Sigmoid colon (tissue), 7 donors: ENCODE results near the gene STX18. TPM values are rescaled to one million over a fixed set of nuclear protein-coding genes. Genes with fewer than 3 reads are reported as not detected.

ENCODE experiments used
- DNase-seq: peaks from one replicate; pipeline ENCODE4 v3.0.0-alpha.2; 2019
- H3K27ac ChIP-seq, 4 donors: fragments of 200-600 bp; sonication (generic); one replicate each; pipeline ENCODE4 v1.5.1; 2016 to 2019; ENCODE audit warnings: mild to moderate bottlenecking in 1 of 4
- H3K27me3 ChIP-seq, 3 donors: fragments of 200-600 bp; sonication (generic); one replicate each; pipeline ENCODE4 v1.5.1; 2019; ENCODE audit warnings: mild to moderate bottlenecking in 1 of 3
- H3K36me3 ChIP-seq, 4 donors: fragments of 200-600 bp; sonication (generic); one replicate each; pipeline ENCODE4 v1.5.1; 2016 to 2019
- H3K4me1 ChIP-seq, 4 donors: fragments of 200-600 bp; sonication (generic); one replicate each; pipeline ENCODE4 v1.5.1; 2017 to 2019
- H3K4me3 ChIP-seq, 4 donors: fragments of 200-600 bp; sonication (generic); one replicate each; pipeline ENCODE4 v1.5.1; 2017 to 2019; ENCODE audit warnings: mild to moderate bottlenecking in 2 of 4, moderate library complexity in 1 of 4
- H3K9me3 ChIP-seq, 4 donors: fragments of 200-600 bp in 3 of 4; sonication (generic) in 3 of 4; one replicate each; pipeline versions ENCODE4 v1.5.1 to v1.6.1; 2013 to 2019
- CTCF ChIP-seq, 4 experiments: fragments of 450-650 bp in 3 of 4; fragments of 200-600 bp in 1 of 4; IDR thresholded peaks; one replicate each; pipeline ENCODE4 v1.5.1; 2016 to 2019; ENCODE audit warnings: antibody characterized with exemption in 4 of 4, mild to moderate bottlenecking in 3 of 4, moderate library complexity in 2 of 4
- EP300 ChIP-seq, 4 donors: sonication (generic); formaldehyde crosslinking; IDR thresholded peaks; one replicate each; pipeline ENCODE4 v1.6.1; 2017; ENCODE audit warnings: antibody characterized with exemption in 4 of 4
- POLR2A ChIP-seq, 2 donors: fragments of 450-650 bp; IDR thresholded peaks; one replicate each; pipeline ENCODE4 v1.6.1; 2016; ENCODE audit warnings: antibody characterized with exemption in 2 of 2, mild to moderate bottlenecking in 2 of 2, moderate library complexity in 2 of 2
- POLR2AphosphoS5 ChIP-seq, 4 donors: sonication (generic); formaldehyde crosslinking; IDR thresholded peaks; one replicate each; pipeline ENCODE4 v1.6.1; 2017; ENCODE audit warnings: antibody characterized with exemption in 4 of 4
- WGBS, 2 donors: extraction: QIAGEN DNeasy Blood & Tissue Kit; methylation state at CpG; one replicate each; pipeline ENCODE4 v1.1.7; 2013; 5-methylcytosine and 5-hydroxymethylcytosine counted together
- intact Hi-C: fragments of 100-400 bp; cut with DNase I; formaldehyde crosslinking; loops from one replicate; pipeline ENCODE4 v1.15.1; 2023
- polyA plus RNA-seq, 3 donors: library from polyadenylated mRNA; stranded (reverse); fragments of 200-250 nt; gene quantifications; one replicate each; pipeline ENCODE4 v1.2.3, GENCODE V29; 2013
- total RNA-seq, 4 donors: library from RNA; depleted of rRNA; stranded (reverse); fragments of >200 nt; gene quantifications; one replicate each; pipeline ENCODE4 v1.1.0, GENCODE V29; 2016
- donor health status: healthy with polysubstance abuse.
- donor health status: Bipolar disorder and iron deficiency.
- donor health status: healthy.

STX18 gene
- total and polyA plus RNA-seq, 7 donors: 23.5 to 45.1 (median 26.3) TPM

GRCh38 chr4:4583606-4584005 is 41.8 kb upstream of the STX18 start:
- 94 to 97% methylated on average over 4 of the region's 4 CpGs for WGBS, 2 donors
- no peaks in the 10 kb centered on the region for H3K4me1 ChIP-seq
- H3K27me3 ChIP-seq: no peaks in the 10 kb centered on the region
- DNase-seq: no peak
- no peak overlapping the region for H3K4me3 ChIP-seq
- TF ChIP-seq EP300 (IDR thresholded peaks at IDR 0.05): no peak
- no peak for TF ChIP-seq POLR2AphosphoS5 (IDR thresholded peaks at IDR 0.05)
- TF ChIP-seq POLR2A (IDR thresholded peaks at IDR 0.05): no peak
- TF ChIP-seq CTCF (IDR thresholded peaks at IDR 0.05): no peak
- intact Hi-C loops: no loop called here
- H3K9me3 ChIP-seq: no peaks in the 10 kb centered on the region
- H3K36me3 ChIP-seq: no peaks in the 10 kb centered on the region
- no peak overlapping the region for H3K27ac ChIP-seq

GRCh38 chr4:4582653-4583052 is 40.8 kb upstream of the STX18 start:
- 91 to 95% methylated on average over 7 of the region's 7 CpGs for WGBS, 2 donors
- Histone ChIP-seq H3K9me3 (no peaks in the 10 kb centered on the region), H3K27me3 (no peaks in the 10 kb centered on the region), H3K27ac (no peak overlapping the region), H3K36me3 (no peaks in the 10 kb centered on the region), H3K4me1 (no peaks in the 10 kb centered on the region), H3K4me3 (no peak overlapping the region)
- intact Hi-C loops: no loop called here
- no peak for DNase-seq
- TF ChIP-seq POLR2A (IDR thresholded peaks at IDR 0.05) (no peak), CTCF (IDR thresholded peaks at IDR 0.05) (no peak), EP300 (IDR thresholded peaks at IDR 0.05) (no peak), POLR2AphosphoS5 (IDR thresholded peaks at IDR 0.05) (no peak)

- Histone ChIP-seq H3K4me1 (peaks cover 0 to 4% (median 0%) of the 10 kb centered on the region in 4 donors), H3K27me3 (no peaks in the 10 kb centered on the region), H3K27ac (no peak overlapping the region), H3K4me3 (no peak overlapping the region), H3K9me3 (no peaks in the 10 kb centered on the region), H3K36me3 (no peaks in the 10 kb centered on the region)
- intact Hi-C loops: no loop called here
- DNase-seq: no peak
- no peak for TF ChIP-seq EP300 (IDR thresholded peaks at IDR 0.05)
- no peak for TF ChIP-seq CTCF (IDR thresholded peaks at IDR 0.05)
- TF ChIP-seq POLR2A (IDR thresholded peaks at IDR 0.05): no peak
- TF ChIP-seq POLR2AphosphoS5 (IDR thresholded peaks at IDR 0.05): no peak
- 96 to 97% methylated on average over 2 of the region's 2 CpGs for WGBS, 2 donors
Measured at GRCh38 chr4:4580494-4580893, 38.6 kb upstream of the STX18 start.

- Histone ChIP-seq H3K9me3 (no peaks in the 10 kb centered on the region), H3K4me3 (no peak overlapping the region), H3K27me3 (no peaks in the 10 kb centered on the region), H3K4me1 (peaks cover 0 to 13% (median 0%) of the 10 kb centered on the region in 4 donors), H3K27ac (no peak overlapping the region), H3K36me3 (no peaks in the 10 kb centered on the region)
- DNase-seq: no peak
- no peak for TF ChIP-seq EP300 (IDR thresholded peaks at IDR 0.05)
- no peak for TF ChIP-seq POLR2A (IDR thresholded peaks at IDR 0.05)
- TF ChIP-seq POLR2AphosphoS5 (IDR thresholded peaks at IDR 0.05): no peak
- no peak for TF ChIP-seq CTCF (IDR thresholded peaks at IDR 0.05)
- WGBS, 2 donors: 82 to 84% methylated on average over 5 of the region's 5 CpGs
- intact Hi-C loops: loop anchor here (5.0 kb wide), 1 partner anchor 92 kb away; no protein-coding TSS in a partner anchor
Measured at GRCh38 chr4:4578981-4579380, 37.1 kb upstream of the STX18 start.

GRCh38 chr4:4577359-4577875 is 35.6 kb upstream of the STX18 start:
- Histone ChIP-seq H3K4me3 (no peak overlapping the region), H3K4me1 (peaks cover 0 to 13% (median 0%) of the 10 kb centered on the region in 4 donors), H3K9me3 (no peaks in the 10 kb centered on the region), H3K36me3 (no peaks in the 10 kb centered on the region), H3K27me3 (no peaks in the 10 kb centered on the region), H3K27ac (no peak overlapping the region)
- DNase-seq: no peak
- WGBS, 2 donors: 41 to 100% methylated on average over 1 of the region's 1 CpG
- TF ChIP-seq POLR2A (IDR thresholded peaks at IDR 0.05): no peak
- no peak for TF ChIP-seq EP300 (IDR thresholded peaks at IDR 0.05)
- no peak for TF ChIP-seq CTCF (IDR thresholded peaks at IDR 0.05)
- TF ChIP-seq POLR2AphosphoS5 (IDR thresholded peaks at IDR 0.05): no peak
- intact Hi-C loops: loop anchor here (5.0 kb wide), 1 partner anchor 90 kb away; no protein-coding TSS in a partner anchor
